A549 (cell line): ENCODE data around the gene RPL27.

Experiments
- CEBPB ChIP-seq, 2 experiments: fragments of >200 bp in 1 of 2; sonication (Bioruptor Twin) in 1 of 2; formaldehyde crosslinking in 1 of 2; IDR thresholded peaks; 2 replicates each; pipeline ENCODE4 v1.6.1; 2012 to 2016
- MAFK ChIP-seq: fragments of 450-650 bp; IDR thresholded peaks from 2 replicates; pipeline ENCODE4 v1.6.1; 2014; ENCODE audit not compliant: partially characterized antibody

DNA sequence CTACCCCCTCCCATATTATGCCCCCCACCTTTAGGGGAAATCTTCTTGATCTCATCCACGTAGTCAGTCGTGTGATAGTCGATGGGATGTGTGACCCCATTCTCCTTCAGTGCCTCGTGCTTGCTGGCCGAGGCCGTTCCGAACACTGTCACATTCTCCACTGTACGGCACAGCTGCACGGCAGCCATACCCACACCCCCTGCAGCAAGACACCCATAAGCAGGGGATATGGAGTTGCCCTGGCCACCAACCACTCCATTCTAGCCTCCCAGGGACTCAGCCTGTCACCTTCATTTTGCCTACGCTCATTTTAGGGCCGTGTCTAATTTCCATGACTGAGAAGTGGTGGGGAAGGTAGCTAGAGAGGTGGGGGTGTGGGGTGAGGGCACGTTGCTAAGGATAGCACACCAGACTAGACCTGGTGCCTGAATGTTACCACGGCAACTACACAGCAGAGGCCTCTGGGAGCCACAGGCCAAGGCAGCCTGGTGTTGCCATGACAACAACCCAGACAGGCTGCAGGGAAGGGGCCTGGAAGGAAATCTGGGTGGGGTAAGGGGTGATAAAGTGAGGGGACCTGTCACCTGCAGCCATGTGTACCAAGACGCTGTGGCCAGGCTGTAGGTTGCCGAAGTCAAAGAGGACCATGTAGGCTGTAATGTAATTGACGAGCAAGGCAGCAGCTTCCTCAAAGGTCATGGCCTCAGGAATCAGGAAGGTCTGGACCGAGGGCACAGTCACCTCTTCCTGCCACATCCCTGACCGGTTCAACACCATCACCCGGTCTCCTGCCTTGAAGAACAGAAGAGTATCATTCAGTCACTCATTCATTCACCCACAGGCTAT is 20.0 kb downstream of the RPL27 start:
- TF ChIP-seq CEBPB (IDR thresholded peaks at IDR 0.05): no peak
- no peak for TF ChIP-seq MAFK
